Vagina (tissue), 2 donors: ENCODE measurements around the gene CASKIN1.

Experiments used
- CTCF ChIP-seq, 3 experiments: fragments of 450-650 bp in 2 of 3; fragments of 200-600 bp in 1 of 3; sonication (generic) in 1 of 3; IDR thresholded peaks; one replicate each; pipeline ENCODE4 v1.5.1; 2017 to 2019; ENCODE audit warnings: antibody characterized with exemption in 3 of 3, mild to moderate bottlenecking in 2 of 3, moderate library complexity in 2 of 3
- POLR2AphosphoS5 ChIP-seq, 2 donors: sonication (generic); formaldehyde crosslinking; IDR thresholded peaks; one replicate each; pipeline ENCODE4 v1.9.0; 2017; ENCODE audit warnings: antibody characterized with exemption in 2 of 2, mild to moderate bottlenecking in 2 of 2, low read depth in 1 of 2; ENCODE audit not compliant: insufficient read depth in 1 of 2

GRCh38 chr16:2205104-2205966 is 8.9 kb upstream of the CASKIN1 start, which contains the start of gene MLST8:
- TF ChIP-seq CTCF (IDR thresholded peaks at IDR 0.05) (no peak), POLR2AphosphoS5 (IDR thresholded peaks at IDR 0.05; ENCODE audit: insufficient read depth in 1 of 2, low read depth in 1 of 2) (peak; percentile 67 to 88)
